NB4 (cell line): ENCODE data around the gene UNC5A.

Experiments used
- DNase-seq: peaks from one replicate; pipeline ENCODE4 v3.0.0; 2010; ENCODE audit warnings: low read depth
- H3K4me3 ChIP-seq: one replicate; pipeline ENCODE4 v1.5.1; 2011; ENCODE audit warnings: mild to moderate bottlenecking, low read depth, low read length, moderate library complexity
- CTCF ChIP-seq: IDR thresholded peaks from one replicate; pipeline ENCODE4 v1.5.1; 2012; ENCODE audit warnings: low read depth, low read length
- MAX ChIP-seq: IDR thresholded peaks from 2 replicates; pipeline ENCODE4 v1.6.1; 2011; ENCODE audit warnings: low read depth, low read length
- MYC ChIP-seq: IDR thresholded peaks from 2 replicates; pipeline ENCODE4 v1.6.1; 2011; ENCODE audit warnings: low read depth, low read length
- POLR2A ChIP-seq: IDR thresholded peaks from 2 replicates; pipeline ENCODE4 v1.6.1; 2011; ENCODE audit warnings: mild to moderate bottlenecking; ENCODE audit not compliant: insufficient read length; ENCODE audit errors: extremely low read depth

Gene UNC5A

GRCh38 chr5:176780176-176781053 lies 29.9 kb upstream of the UNC5A start:
- DNase-seq, result no peak
- TF ChIP-seq MAX, result no peak
- TF ChIP-seq MYC, result no peak
- TF ChIP-seq POLR2A, result no peak
- no peak for TF ChIP-seq CTCF
- no peak overlapping the region for H3K4me3 ChIP-seq

GRCh38 chr5:176781054-176781375 lies 29.3 kb upstream of the UNC5A start:
- TF ChIP-seq CTCF (no peak), MAX (no peak), POLR2A (no peak), MYC (no peak)
- no peak for DNase-seq
- no peak overlapping the region for H3K4me3 ChIP-seq

- TF ChIP-seq POLR2A, result no peak
- TF ChIP-seq CTCF, result no peak
- TF ChIP-seq MYC, result no peak
- H3K4me3 ChIP-seq, result no peak overlapping the region
- DNase-seq, result no peak
Observed at GRCh38 chr5:176781638-176782570, 28.5 kb upstream of the UNC5A start.

GRCh38 chr5:176784218-176785165 lies 25.9 kb upstream of the UNC5A start:
- DNase-seq, result no peak
- TF ChIP-seq MYC (no peak), POLR2A (no peak), CTCF (no peak), MAX (no peak)

GRCh38 chr5:176785184-176786145 lies 24.9 kb upstream of the UNC5A start:
- TF ChIP-seq MAX (no peak), CTCF (no peak), POLR2A (no peak), MYC (no peak)
- H3K4me3 ChIP-seq, result no peak overlapping the region
- no peak for DNase-seq

More at GRCh38 chr5:176784218-176785165, 25.9 kb upstream of the UNC5A start:
- H3K4me3 ChIP-seq, result no peak overlapping the region
